22Rv1 (cell line): Measurements from ENCODE around the gene METTL2A.
A peak's percentile ranks its signal among the peaks of the same experiment; 100 is the strongest.
"Not testable (repeated sequence)": the region's sequence is repeated elsewhere in the genome, so short reads cannot be mapped to it uniquely, and the experiment has no call there.

Source experiments
- H3K27ac ChIP-seq: fragments of 450-650 bp; 2 replicates; pipeline ENCODE4 v1.5.1; 2017
- CTCF ChIP-seq: fragments of 450-650 bp; IDR thresholded peaks from 2 replicates; pipeline ENCODE4 v1.5.1; 2017; ENCODE audit warnings: mild to moderate bottlenecking
- ZFX ChIP-seq: fragments of 450-650 bp; IDR thresholded peaks from 2 replicates; pipeline ENCODE4 v1.6.1; 2017; ENCODE audit warnings: antibody characterized with exemption, borderline replicate concordance

Gene METTL2A, protein sequence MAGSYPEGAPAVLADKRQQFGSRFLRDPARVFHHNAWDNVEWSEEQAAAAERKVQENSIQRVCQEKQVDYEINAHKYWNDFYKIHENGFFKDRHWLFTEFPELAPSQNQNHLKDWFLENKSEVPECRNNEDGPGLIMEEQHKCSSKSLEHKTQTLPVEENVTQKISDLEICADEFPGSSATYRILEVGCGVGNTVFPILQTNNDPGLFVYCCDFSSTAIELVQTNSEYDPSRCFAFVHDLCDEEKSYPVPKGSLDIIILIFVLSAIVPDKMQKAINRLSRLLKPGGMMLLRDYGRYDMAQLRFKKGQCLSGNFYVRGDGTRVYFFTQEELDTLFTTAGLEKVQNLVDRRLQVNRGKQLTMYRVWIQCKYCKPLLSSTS

GRCh38 chr17:62423647-62424461, at the start of gene METTL2A:
METTL2A (plus strand) TSS chr17:62423897; CDS start chr17:62423903, 6 bp downstream.
- peak; percentile 47 for TF ChIP-seq CTCF
- peak within 1 kb of the TSS; percentile 72 for H3K27ac ChIP-seq

DNA sequence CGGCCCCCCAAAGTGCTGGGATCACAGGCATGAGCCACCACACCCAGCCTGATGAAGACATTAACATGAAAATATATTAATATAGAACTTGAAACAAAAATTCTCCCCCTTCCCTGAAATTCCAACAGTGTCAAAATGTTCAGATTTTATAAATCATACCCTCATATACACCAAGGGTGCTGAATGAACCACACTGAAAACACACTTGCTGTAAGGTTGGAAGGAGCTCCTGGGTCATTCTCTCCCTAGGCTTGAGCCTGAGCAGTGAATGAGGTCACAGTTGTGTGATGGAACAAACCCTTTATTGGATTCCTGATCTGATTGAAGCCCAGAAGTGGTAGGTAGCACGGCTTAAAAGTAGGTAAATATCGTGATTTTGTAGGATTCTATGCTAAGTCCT, 43.4 kb upstream of the METTL2A start, which contains the start of gene EFCAB3:
TSS of gene EFCAB3 (plus strand) at position 301 of the 400 bp plus-strand sequence. CDS start 2,427 bp downstream, outside the sequence.
- TF ChIP-seq ZFX (no peak), CTCF (no peak)
- no peak within 1 kb of the TSS for H3K27ac ChIP-seq

GRCh38 chr17:62381561-62381960, 42.1 kb upstream of the METTL2A start:
- TF ChIP-seq ZFX (no peak), CTCF (no peak)

DNA sequence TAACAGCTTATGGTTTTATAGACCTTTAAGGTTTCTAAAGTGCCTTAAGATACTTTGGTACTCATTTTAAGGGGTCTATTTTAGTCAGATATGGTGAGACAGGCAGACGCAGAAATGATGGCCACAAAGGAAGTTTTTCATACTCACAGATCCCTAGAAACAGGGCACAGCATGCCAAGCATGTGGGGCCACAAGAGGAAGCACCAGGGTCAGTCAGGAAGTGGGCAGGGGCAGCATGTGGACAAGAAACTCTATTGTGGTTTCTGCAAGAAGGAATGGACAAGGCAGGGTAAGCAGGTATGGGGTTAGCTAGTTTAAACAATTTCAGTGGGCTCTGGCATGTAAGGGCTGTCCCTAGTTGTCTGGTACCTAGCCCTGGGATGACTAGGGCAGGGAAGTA, 34.8 kb upstream of the METTL2A start:
- no peak for TF ChIP-seq ZFX
- TF ChIP-seq CTCF: no peak
- H3K27ac ChIP-seq: no peak overlapping the region

More at GRCh38 chr17:62381561-62381960, 42.1 kb upstream of the METTL2A start:
- H3K27ac ChIP-seq: no peak overlapping the region

DNA sequence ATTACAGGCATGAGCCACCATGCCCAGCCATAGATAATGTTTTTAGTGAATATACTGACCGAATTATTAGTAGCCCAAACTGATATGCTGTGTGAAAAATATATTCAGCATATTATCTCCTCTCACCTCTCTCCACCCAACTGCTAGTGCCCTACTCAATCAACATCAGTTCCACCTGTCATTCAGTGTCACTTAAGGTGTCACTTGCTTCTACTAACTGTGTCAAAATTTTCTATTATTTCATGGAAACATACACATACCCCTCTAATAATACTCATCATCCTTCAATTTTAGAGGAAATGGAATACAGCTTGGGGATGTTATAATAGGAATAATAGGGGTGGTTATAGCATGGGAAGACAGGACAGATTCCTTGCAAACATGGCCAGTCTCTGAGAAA, 30.8 kb upstream of the METTL2A start:
- no peak overlapping the region for H3K27ac ChIP-seq
- no peak for TF ChIP-seq CTCF
- no peak for TF ChIP-seq ZFX

DNA sequence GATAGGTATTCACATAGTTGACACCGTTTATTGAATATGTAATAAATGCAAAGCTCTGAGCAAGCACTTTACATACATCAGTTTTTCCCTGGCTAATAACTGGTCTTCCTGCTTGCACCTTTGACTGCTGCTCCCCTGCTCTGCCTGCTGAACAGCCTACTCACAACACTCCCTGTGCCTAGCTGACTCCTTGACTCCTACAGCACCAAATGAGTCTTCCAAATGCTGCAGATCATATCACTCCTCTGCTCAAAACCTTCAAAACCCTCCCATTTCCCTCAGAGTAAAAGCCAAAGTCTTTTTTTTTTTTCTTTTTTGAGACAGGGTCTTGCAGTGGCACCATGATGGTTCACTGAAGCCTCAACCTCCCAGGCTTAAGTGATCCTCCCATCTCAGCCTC, 24.8 kb upstream of the METTL2A start:
- H3K27ac ChIP-seq: no peak overlapping the region
- TF ChIP-seq CTCF (no peak), ZFX (no peak)

GRCh38 chr17:62405451-62405850, 18.2 kb upstream of the METTL2A start:
- no peak for TF ChIP-seq CTCF
- no peak overlapping the region for H3K27ac ChIP-seq

GRCh38 chr17:62413090-62413489, 10.6 kb upstream of the METTL2A start:
- not testable (repeated sequence) for H3K27ac ChIP-seq

- H3K27ac ChIP-seq: not testable (repeated sequence)
Measured at GRCh38 chr17:62426214-62426613, 2.5 kb downstream of the METTL2A start.

GRCh38 chr17:62435251-62435650, 11.6 kb downstream of the METTL2A start:
- H3K27ac ChIP-seq: not testable (repeated sequence)

DNA sequence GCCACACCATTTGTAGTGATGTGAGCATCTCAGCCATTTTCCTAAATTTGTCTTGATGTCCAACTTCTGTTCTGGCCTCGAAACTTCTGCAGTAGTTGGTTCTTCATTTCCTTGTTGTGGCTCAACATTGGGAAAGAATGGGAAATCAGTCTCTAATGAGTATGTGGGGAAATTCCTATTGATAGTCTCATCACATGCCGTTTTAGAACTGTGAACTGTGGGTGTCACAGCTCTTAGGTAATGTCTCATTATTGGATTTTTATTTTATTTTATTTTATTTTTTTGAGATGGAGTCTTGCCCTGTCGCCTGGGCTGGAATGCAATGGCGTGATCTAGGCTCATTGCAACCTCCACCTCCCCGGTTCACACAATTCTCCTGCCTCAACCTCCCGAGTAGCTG, 17.5 kb downstream of the METTL2A start:
- not testable (repeated sequence) for H3K27ac ChIP-seq
